Superior temporal gyrus (tissue), 1 donor: ENCODE measurements around the gene VPS8.
"Not testable (repeated sequence)": the region's sequence is repeated elsewhere in the genome, so short reads cannot be mapped to it uniquely, and the experiment has no call there.

Source experiments
- DNase-seq: peaks from one replicate; pipeline ENCODE4 v3.0.0-alpha.2; 2016; ENCODE audit errors: extremely low spot score

The VPS8 gene

DNA sequence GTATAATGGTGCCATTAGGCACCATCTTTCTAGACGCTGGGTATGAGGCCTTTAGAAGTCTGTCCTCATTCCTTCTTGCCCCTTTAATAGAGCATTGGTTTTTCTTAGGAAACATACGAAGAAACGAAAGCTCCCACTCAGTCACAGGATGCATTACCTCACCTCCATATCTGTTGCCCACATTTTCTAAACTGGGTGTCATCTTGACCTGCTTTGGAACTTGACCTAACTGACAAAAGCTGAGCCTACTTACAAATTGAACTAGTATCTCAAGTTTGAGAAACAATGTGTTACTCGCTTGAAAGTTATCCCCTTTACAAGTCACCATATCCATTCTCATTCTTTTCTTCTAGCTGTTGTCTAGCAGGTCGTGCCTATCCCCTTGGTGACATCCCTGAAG is 102.7 kb downstream of the VPS8 start:
- DNase-seq, result no peak

GRCh38 chr3:184918750-184919149 is 106.8 kb downstream of the VPS8 start:
- DNase-seq, result no peak

DNA sequence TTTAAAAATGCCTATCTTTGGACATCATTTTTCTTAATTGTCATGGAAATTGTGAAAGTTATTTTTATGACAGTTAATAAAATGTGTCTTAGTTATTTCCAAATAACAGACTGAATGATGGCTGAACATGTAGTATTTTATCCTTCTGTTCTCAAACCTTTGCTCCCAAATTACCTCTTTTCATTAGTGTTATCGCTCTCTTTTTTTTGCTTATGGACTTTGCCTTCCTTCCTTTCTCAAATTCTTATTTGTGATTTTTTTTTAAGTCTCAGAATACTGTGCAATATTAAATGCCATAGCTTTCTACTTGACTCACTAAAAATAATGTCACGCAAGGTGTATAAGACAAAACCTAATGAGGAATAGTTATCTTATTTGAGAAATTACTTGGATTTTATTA is 107.7 kb downstream of the VPS8 start:
- no peak for DNase-seq

- no peak for DNase-seq
Observed at GRCh38 chr3:184924547-184924946, 112.6 kb downstream of the VPS8 start.

- no peak for DNase-seq
Observed at GRCh38 chr3:184927796-184928315, 115.9 kb downstream of the VPS8 start.

DNA sequence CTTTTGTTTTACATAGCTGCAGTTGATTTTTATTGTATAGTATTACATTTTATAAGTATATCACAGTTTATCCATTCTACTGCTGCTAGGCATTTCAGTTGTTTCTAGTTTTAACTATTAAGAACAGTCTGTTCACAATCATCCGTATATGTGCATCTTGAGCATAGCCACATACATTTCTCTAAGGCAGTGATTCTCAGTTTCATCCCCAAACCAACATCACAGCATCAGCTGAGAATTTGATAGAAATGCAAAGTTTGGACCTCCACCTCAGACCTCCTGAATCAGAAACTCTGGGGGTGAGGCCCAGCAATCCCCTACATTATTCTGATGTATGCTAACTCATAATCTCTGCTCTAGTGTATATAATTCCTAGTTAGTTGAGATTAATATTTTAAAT is 120.8 kb downstream of the VPS8 start:
- no peak for DNase-seq

DNA sequence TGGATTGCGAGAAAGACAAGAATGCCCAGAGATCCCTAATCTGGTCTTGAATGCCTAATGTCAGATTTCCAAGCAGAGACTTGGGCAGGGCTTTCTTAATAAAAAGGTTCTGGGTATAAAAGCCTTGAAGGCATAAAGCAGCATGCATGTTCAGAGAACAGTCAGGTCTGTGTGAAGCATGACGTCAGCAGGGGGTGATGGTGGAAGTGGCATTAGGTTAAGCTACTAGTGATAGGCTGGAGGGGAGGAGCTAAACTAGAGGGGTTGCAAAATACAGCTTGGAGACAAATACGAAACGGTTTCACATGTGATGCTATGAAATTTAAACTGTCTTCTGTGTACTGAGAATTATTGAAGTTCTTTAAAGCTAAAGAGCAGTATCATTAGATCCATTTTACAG is 125.6 kb downstream of the VPS8 start:
- DNase-seq, result no peak

DNA sequence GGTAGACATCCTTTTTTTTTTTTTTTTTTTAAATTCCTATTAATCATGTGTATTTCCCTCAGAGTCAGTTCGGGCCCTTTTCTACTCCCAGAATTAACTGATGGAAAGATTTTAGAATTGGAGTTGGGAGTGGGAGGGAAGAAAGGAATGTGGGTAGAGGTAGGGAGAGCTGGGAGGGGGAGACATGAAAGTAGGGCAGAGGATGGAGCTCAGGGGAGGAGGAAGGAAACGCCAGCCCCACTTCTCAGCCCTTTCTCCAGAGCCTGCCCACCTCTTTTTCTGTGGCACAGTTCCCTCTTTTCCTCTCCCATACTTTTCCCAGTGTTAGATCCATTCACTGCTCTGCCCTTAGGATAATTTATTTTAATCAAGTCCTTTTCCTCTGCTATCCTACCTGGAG is 129.4 kb downstream of the VPS8 start:
- DNase-seq, result no peak

DNA sequence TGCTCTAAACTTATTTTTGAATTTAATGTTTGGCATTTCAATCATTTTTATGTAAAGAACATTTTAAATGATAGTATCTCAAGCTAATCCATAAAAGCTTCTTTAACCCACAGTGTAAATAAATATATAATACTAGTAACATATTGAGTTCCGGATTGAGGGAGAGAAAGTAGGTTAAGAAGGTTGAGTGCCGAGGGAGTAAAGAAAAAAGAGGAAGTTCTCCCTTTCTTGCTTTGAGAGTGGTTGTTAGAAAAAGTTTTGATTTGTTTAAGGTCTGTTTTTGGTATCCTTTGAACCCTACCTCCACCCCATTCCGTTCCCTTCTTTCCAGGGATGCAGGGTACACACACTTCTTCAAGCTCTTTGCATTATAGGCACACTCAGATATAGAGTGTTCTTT is 130.8 kb downstream of the VPS8 start:
- DNase-seq, result no peak

DNA sequence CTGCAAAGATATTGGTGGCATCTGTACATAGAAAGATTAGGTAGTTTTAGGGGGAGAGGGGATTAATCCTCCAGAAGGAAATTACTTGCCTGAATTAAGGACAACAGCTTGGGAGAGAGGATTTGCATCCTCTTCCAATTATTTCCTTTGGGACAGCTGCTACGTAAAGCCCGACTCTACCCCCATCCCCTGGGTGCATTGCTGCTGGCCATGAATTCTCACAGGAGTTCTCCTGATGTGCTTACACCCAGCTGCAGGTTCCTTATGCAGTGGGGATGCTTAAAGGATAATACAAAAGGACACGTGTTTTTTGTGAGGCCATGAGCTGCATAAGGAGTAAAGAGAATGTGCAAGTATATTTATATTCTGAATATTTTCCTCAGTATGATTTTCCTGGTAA is 132.3 kb downstream of the VPS8 start:
- no peak for DNase-seq

GRCh38 chr3:184945886-184946625 is 134.1 kb downstream of the VPS8 start:
- DNase-seq, result no peak

DNA sequence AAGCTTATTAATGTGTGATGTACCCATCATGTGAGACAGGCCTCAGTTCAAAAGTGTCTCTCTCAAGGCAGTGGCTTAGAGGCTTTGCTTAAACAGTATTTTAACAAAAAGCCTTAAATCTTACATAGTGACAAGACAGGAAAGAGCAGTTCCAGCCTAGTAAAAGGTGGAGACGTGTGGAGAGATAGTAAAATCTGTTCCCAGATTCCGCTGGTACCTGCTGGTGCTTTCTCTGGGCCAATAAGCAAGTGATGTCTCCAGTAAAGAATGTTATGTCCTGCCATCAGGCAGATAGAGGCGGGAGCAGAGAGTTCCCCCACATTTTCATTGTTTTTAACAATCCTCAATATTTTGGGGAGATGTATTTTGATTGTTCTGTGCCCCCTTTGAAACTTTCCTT is 135.0 kb downstream of the VPS8 start:
- no peak for DNase-seq

- DNase-seq, result no peak
Observed at GRCh38 chr3:184949251-184949965, 137.4 kb downstream of the VPS8 start.

DNA sequence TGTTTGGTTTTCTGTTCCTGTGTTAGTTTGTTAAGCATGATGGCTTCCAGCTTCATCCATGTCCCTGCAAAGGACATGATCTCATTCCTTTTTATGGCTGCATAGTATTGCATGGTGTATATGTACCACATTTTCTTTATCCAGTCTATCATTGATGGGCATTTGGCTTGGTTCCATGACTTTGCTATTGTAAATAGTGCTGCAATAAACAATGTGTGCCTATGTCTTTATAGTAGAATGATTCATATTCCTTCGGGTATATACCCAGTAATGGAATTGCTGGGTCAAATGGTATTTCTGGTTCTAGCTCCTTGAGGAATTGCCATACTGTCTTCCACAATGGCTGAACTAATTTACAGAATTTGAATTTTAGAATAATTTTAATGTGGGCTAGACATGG is 138.8 kb downstream of the VPS8 start:
- not testable (repeated sequence) for DNase-seq

DNA sequence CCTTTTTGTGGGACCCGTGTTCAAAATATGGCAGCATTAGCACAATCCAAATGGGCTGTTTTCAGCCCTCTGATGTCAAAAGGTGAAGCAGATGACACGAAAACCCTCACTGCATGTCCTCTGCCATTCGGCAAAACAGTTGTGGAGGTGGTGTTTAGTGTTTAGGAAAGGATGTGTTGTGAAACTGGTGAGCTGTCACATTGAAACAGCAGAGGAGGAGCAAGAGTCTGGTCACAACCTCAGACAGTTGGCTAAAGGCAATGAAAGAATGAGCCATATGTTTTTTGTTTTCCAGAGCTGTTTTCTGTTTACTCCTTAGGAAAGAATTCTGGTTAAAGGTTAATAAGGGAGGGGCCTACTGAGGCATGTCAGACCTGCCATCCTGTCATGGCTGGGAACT is 140.7 kb downstream of the VPS8 start:
- no peak for DNase-seq

- DNase-seq, result no peak
Observed at GRCh38 chr3:184953401-184953800, 141.4 kb downstream of the VPS8 start.

DNA sequence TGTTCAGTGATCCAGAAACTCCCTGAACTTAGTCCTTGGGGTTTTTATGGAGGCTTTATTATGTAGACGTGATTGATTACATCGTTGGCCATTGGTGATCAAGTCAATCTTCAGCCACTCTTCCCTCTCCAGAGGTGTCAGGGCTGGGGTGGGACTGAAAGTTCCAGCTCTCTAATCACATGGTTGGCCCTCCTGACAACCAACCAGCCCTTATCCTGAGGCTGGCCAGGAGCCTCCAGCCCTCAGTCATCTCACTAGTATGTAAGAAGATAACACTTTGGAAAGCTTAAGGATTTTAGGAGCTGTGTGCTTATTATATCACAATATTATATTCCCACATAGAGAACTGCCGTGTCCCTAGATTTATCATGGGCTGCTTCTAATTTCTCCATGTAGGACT is 142.3 kb downstream of the VPS8 start:
- DNase-seq, result no peak

DNA sequence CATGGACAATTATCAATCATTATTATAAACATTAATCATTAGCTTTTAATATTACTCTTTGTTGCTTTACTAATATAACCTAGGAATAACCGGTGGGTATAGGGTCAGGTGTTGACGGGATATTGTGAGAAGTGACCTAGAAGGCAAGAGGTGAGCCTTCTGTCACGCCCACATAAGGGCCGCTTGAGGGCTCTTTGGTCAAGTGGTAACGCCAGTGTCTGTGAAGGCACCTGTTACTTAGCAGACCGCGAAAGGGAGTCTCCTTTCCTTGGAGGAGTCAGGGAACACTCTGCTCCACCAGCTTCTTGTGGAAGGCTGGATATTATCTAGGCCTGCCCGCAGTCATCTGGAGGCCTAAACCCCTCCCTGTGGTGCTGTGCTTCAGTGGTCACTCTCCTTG is 142.9 kb downstream of the VPS8 start:
- not testable (repeated sequence) for DNase-seq

DNA sequence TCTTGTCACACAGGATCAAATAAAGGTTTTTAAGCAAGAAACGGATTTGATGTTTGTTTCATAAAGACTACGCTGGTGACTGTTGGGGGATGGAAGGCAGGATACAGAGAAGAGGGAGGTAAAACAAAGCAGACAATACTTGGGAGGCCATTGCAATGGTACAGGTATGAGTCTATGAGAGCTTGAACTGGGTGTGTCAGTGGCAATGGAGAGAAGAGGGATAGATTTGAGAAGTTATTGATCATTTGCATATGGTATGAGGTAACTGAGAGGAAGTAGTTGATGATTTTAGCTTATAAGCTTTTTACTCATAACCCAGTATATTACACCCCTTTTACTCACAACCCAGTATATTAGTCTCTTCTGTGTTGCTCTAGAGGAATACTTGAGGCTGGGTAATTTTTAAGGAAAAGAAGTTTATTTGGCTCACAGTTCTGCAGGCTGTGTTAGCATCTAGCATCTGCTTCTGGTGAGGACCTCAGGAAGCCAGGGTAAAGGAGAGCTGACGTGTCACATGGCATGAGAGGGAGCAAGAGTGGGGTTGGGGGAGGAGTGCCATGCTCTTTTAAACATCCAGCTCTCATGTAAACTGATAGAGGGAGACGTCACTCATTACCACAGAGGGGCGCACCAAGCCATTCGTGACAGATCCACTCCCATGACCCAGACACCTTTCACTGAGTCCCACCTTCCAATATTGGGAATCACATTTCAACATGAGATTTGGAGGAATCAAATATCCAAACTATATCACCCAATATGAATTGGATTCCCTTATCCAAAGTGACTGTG is 153.9 kb downstream of the VPS8 start:
- no peak for DNase-seq

GRCh38 chr3:184968115-184968514 is 156.1 kb downstream of the VPS8 start:
- DNase-seq, result no peak

- no peak for DNase-seq
Observed at GRCh38 chr3:184970186-184970585, 158.2 kb downstream of the VPS8 start.

DNA sequence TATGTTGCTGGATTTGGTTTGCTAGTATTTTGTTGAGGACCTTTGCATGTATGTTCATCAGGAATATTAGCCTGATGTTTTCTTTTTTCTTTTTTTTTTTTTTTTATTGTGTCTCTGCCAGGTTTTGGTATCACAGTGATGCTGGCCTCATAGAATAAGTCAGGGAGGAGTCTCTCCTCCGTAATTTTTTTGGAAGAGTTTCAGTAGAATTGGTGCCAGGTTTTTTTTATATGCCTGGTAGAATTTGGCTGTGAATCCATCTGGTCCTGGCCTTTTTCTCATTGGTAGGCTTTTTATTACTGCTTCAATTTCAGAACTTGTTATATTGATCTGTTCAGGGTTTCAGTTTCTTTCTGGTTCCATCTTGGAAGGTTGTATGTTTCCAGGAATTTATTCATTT is 165.8 kb downstream of the VPS8 start:
- no peak for DNase-seq

DNA sequence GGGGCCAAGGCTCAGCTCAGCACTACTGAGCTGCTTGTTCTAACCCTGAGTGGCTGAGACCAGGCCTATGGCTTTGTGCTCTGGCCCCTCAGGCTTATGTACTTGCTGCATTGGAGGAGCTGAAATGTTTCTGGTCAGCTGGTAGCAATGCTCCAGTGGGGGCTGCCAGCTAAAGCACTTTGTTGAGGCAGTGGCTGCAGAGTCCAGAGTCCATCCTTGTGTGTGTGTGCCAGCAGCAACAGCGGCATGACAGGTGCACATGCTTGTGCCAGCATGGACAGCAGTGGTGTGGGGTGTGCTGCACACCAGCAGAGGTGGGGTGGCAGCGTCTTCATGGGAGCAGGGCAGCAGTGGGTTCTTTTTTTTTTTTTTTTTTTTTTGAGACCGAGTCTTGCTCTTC is 169.1 kb downstream of the VPS8 start:
- DNase-seq, result no peak
